ENCODE results near the gene HOXD4.
A peak's percentile ranks its signal among the peaks of the same experiment; 100 is the strongest.

The HOXD4 gene

DNA sequence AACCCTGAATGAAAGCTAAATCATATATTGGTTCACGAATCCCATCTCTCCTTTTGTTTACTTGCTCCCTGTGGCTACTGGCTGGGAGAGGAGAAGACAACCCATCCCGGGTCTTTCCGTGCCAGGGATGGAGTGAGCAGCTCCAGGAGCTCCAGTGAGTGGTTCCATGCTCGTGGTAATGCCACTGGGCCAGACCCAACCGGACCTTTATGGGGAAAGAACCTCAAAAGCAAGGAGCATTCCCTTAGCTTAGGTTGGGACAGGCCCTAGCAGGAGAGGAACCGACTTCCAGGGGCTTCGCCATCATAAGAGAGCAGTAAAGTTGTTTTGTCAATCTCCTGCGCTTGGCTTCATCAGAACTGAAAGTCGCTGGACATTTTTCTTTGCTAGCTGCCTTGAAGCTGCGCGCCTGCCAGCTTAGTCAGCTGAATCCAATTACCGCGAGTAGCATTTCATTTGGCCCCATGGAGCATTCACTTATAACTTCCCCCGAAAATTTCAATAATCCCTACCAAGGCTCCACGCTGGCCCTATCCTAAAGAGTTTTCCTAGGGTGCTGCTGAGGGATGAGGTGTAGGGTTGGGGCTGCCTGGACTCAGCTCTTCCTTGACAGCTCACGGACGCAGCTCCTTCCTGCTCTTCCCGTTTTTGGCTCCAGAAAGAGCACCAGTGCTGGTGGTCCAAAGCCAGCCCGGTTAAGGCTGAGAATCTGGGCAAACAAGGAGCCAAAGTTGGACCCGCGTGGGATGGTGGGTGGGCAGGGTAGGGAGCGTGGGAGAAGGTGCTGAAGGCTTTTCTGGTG, 10.7 kb downstream of the HOXD4 start:
- DNase-seq (ENCODE audit: low spot score), result no peak
- Histone ChIP-seq H3K4me3 (peak overlapping the region; percentile 13), H3K27ac (no peak overlapping the region)
- TF ChIP-seq, protein P1, sequence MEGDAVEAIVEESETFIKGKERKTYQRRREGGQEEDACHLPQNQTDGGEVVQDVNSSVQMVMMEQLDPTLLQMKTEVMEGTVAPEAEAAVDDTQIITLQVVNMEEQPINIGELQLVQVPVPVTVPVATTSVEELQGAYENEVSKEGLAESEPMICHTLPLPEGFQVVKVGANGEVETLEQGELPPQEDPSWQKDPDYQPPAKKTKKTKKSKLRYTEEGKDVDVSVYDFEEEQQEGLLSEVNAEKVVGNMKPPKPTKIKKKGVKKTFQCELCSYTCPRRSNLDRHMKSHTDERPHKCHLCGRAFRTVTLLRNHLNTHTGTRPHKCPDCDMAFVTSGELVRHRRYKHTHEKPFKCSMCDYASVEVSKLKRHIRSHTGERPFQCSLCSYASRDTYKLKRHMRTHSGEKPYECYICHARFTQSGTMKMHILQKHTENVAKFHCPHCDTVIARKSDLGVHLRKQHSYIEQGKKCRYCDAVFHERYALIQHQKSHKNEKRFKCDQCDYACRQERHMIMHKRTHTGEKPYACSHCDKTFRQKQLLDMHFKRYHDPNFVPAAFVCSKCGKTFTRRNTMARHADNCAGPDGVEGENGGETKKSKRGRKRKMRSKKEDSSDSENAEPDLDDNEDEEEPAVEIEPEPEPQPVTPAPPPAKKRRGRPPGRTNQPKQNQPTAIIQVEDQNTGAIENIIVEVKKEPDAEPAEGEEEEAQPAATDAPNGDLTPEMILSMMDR (IDR thresholded peaks at IDR 0.05), result no peak

DNA sequence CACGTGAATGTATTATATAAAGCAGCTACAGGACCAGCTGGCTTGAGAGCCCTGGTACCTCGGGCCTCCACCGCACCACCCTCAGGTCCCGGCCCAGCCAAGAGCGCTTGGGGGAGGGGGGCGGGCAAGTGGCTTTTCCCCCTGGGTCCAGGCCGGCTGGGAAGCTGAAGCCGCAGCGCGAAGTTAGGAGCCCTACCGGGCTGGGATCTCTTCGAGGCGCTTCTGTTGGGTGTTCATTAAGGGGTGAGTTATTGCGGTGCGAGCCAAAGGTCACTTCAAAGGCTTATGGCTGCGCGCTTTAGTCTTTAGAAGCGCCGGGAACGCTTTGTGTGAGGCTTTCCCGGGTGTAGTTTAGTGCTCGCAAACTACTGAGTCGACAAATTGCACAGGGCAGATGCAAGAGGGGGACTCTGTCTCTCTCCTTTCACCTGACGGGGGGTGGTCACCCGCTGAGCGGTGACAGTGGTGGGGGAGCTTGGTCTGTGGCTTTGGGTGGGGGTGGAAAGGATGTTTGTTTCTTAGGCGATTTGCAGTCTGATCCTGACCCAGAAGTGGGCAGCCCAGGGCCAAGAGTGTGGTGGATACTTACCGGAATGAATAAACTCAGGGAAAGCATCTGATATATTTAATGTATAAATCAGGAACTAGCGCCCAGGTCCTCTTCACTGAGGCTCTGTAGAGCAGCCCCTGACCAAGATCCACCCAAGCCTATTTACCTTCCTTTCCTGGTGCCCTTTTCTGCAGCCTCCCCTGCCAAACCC, 11.7 kb downstream of the HOXD4 start:
- DNase-seq (ENCODE audit: low spot score), result no peak
- TF ChIP-seq, protein P1 (IDR thresholded peaks at IDR 0.05), result no peak
- Histone ChIP-seq H3K27ac (no peak overlapping the region), H3K4me3 (no peak overlapping the region)

DNA sequence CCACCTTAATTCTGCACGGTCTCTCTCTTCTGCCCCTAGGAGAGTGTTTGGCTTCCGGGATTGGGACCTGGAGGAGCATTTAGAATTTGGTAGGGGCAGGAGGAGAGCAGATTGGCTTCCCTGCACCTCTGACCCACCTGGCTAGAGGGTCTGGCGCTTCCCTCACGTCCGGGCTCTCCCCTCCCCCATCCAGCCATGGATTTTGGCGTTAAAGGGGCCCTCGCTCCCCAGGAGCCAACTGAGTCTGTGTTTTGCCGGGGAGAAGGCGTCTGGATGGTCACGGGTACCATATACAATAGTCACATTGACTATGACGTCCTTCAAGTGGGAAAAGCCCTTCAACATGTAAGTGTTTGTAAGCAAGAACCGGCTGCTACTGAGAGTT, 12.3 kb downstream of the HOXD4 start:
- H3K4me3 ChIP-seq, result no peak overlapping the region
- DNase-seq (ENCODE audit: low spot score), result no peak
- TF ChIP-seq, protein P1 (IDR thresholded peaks at IDR 0.05), result no peak
- H3K27ac ChIP-seq, result no peak overlapping the region

DNA sequence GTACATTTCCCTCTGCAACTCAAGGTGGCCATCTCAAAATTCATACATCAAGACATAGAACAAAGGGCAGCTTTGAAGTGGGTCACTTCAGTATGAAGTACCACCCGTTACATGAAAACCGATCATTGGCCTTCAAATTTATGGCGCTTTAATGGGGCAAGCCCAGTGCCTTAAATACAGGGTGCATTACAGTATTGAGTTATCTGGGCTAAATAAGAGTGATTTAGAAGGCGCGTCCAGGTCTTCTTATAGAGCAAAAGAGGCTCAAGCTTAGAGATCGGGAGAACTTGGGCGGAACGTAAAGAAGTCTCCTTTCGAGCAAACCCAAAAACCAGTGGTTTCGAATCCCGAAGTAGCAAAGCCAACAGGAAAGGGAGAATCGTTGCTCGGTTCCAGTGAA, 12.9 kb downstream of the HOXD4 start:
- no peak for DNase-seq (ENCODE audit: low spot score)
- TF ChIP-seq, protein P1 (IDR thresholded peaks at IDR 0.05), result no peak
- no peak overlapping the region for H3K27ac ChIP-seq
- H3K4me3 ChIP-seq, result no peak overlapping the region

DNA sequence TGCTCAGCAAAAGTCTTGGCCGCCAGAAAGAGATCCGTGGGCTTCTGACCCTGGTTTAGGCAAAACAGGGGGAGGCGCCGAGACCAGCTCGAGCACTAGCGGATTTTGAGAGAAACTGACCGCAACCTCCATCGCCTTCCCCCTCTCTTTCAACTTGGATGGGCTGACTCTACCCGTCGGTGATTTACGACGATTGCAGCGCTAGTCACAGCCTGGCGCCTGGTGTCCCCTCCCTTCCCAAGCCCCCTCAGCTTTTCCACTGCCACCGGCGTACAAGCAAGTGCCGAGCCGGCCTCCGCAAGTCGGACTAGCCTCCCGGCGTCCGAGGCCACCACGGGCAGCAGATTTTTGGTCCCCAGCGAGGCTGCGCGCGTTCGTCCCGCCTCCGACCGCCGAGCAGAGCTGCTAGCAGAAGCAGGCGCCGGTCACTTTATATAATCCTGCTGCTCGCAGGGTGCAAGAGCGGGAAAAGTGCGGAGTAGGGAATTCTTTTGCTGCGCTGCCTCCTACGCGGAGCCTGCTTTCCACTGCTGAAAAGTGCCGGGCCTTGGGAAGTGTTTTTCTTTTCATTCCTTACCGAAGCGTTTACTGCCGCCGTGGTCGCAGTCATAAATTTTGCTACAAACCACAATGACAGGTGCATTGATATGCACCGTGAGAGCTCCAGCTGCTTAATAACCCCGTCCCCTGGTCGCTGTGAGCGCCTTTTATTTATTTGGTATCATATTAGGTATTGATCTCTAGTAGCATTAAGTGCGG, 13.4 kb downstream of the HOXD4 start:
- Histone ChIP-seq H3K4me3 (no peak overlapping the region), H3K27ac (no peak overlapping the region)
- TF ChIP-seq, protein P1 (IDR thresholded peaks at IDR 0.05), result no peak
- DNase-seq (ENCODE audit: low spot score), result no peak

DNA sequence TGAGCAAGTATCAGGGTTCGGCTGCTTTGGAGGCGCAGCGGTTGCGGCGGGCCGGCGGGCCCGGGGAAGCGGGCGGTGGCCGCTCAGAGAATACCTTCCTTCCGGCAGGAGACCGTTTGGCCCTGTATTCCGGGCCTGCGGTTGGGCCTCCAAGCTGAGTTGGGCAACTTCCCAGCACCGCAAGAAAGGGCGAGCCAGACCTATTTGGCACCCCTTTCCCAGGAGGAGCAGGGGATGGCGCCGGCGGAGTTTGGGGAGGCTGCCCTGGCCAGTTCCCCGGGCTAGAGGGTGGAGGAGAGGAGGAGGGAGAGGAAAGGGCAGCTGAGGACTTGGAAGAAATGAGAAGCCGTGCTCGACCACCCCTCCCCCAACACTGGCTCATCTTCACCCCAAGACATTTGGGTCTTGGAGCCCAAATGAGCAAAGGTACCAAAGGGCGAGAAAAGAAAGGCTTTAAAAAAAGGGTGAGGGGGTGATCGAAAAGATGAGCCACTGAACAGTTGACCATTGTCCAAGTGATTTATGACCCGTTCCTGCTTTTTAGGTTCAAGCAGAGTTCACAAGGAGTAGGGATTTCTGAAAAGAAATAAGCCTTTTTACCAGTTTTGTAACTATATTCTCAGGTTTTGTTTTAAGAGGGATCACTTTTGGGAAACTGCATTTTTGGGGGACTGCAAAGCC, 14.2 kb downstream of the HOXD4 start:
- Histone ChIP-seq H3K27ac (no peak overlapping the region), H3K4me3 (no peak overlapping the region)
- TF ChIP-seq, protein P1 (IDR thresholded peaks at IDR 0.05), result no peak
- no peak for DNase-seq (ENCODE audit: low spot score)

Measured in coronary artery (tissue), 2 donors.